ENCODE data around the gene CD40LG.

DNA sequence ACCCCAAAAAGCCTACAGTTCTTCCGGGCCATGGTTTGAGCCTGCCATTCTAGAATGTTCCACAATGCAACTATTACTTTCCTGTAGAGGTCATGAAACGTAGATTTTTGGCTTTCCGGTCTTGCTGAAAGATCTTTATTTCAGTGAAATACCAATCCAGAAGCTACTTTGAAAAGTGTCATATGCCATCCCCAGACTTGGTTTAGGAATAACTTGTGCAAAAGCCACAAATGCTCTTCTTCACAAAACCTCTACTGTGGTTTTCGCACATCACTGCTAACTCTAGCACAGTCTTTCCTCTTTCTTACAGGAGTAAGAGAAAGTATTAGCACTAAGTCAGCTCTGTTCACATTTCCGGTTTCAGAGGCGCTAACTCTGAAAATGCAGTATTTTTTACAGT, 12.7 kb upstream of the CD40LG start:
- TF ChIP-seq EP300 (conservative IDR thresholded peaks at IDR 0.05; ENCODE audit: poor library complexity, severe bottlenecking) (no peak), POLR2AphosphoS5 (IDR thresholded peaks at IDR 0.05) (no peak), TAF1 (IDR thresholded peaks at IDR 0.05; ENCODE audit: low read depth) (no peak)
- TF ChIP-seq, protein P1, sequence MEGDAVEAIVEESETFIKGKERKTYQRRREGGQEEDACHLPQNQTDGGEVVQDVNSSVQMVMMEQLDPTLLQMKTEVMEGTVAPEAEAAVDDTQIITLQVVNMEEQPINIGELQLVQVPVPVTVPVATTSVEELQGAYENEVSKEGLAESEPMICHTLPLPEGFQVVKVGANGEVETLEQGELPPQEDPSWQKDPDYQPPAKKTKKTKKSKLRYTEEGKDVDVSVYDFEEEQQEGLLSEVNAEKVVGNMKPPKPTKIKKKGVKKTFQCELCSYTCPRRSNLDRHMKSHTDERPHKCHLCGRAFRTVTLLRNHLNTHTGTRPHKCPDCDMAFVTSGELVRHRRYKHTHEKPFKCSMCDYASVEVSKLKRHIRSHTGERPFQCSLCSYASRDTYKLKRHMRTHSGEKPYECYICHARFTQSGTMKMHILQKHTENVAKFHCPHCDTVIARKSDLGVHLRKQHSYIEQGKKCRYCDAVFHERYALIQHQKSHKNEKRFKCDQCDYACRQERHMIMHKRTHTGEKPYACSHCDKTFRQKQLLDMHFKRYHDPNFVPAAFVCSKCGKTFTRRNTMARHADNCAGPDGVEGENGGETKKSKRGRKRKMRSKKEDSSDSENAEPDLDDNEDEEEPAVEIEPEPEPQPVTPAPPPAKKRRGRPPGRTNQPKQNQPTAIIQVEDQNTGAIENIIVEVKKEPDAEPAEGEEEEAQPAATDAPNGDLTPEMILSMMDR (IDR thresholded peaks at IDR 0.05; ENCODE audit: poor library complexity, severe bottlenecking) = no peak
